ENCODE results near the gene PIK3C2A.
A peak's percentile ranks its signal among the peaks of the same experiment; 100 is the strongest.

PIK3C2A gene

GRCh38 chr11:17184882-17185587 is 22.8 kb downstream of the PIK3C2A start:
- peaks cover 0 to 4% of the 10 kb centered on the region in 2 experiments for H3K4me1 ChIP-seq (ENCODE audit: control insufficient read depth in 1 of 2, insufficient read depth in 2 of 2, low read length in 2 of 2)
- H3K27me3 ChIP-seq (ENCODE audit: insufficient read depth, low read length): no peaks in the 10 kb centered on the region
- H4K12ac ChIP-seq (ENCODE audit: low read depth, low read length): no peak overlapping the region
- no peak overlapping the region for H3K4me3 ChIP-seq (ENCODE audit: low read depth, low read length)
- no peak overlapping the region for H3K18ac ChIP-seq (ENCODE audit: low read length)
- no peak overlapping the region for H4K8ac ChIP-seq (ENCODE audit: low read depth, low read length)
- H3K9me3 ChIP-seq (ENCODE audit: insufficient read depth, low read depth, low read length): no peaks in the 10 kb centered on the region
- no peak overlapping the region for H2BK120ac ChIP-seq (ENCODE audit: insufficient read depth, low read length, poor library complexity)
- no peak overlapping the region for H4K91ac ChIP-seq (ENCODE audit: low read depth, low read length)
- peak overlapping the region; percentile 47 for H3K4ac ChIP-seq (ENCODE audit: low read depth, low read length)
- no peak overlapping the region for H3K14ac ChIP-seq (ENCODE audit: low read length)
- H3K4me2 ChIP-seq (ENCODE audit: low read length): no peak overlapping the region
- no peak overlapping the region for H3K23ac ChIP-seq (ENCODE audit: low read length)
- H2AFZ ChIP-seq (ENCODE audit: insufficient read depth, low read length, poor library complexity): no peak overlapping the region
- no peak overlapping the region for H2BK12ac ChIP-seq (ENCODE audit: low read length)
- H3K9ac ChIP-seq (ENCODE audit: low read length): no peak overlapping the region
- no peak overlapping the region for H2BK5ac ChIP-seq (ENCODE audit: low read depth, low read length, poor library complexity)
- no peaks in the 10 kb centered on the region for H3K79me1 ChIP-seq (ENCODE audit: low read length)
- H3K79me2 ChIP-seq (ENCODE audit: control insufficient read depth, insufficient read depth, low read length, poor library complexity): peaks cover 9% of the 10 kb centered on the region
- H3K36me3 ChIP-seq (ENCODE audit: control insufficient read depth in 1 of 2, insufficient read depth in 2 of 2, low read length in 2 of 2): peaks cover 5 to 10% of the 10 kb centered on the region in 2 experiments
- H3K27ac ChIP-seq (ENCODE audit: low read depth, low read length): no peak overlapping the region
- no peak overlapping the region for H2AK5ac ChIP-seq (ENCODE audit: low read length)
- WGBS (ENCODE audit: extremely low coverage, insufficient coverage, insufficient read length): no CpG with 5 or more reads among the region's 2 CpGs
- no peak for DNase-seq

DNA sequence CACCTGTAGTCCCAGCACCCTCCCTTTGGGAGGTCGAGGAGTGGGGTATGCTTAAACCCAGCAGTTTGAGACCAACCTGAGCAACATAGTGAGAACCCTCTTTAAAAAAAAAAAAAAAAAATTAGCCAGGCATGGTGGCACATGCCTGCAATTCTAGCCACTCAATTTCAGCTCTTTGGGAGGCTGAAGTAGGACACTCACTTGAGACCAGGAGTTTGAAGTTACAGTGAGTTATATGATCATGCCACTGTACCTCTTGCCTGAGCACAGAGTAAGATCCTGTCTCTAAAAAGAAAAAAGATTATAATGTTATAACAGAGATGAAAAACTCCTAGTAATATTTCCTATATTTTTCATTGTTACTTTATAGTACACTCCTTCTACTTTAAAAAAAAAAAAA is 23.9 kb downstream of the PIK3C2A start:
- no peak overlapping the region for H3K18ac ChIP-seq (ENCODE audit: low read length)
- H4K91ac ChIP-seq (ENCODE audit: low read depth, low read length): no peak overlapping the region
- H2BK5ac ChIP-seq (ENCODE audit: low read depth, low read length, poor library complexity): no peak overlapping the region
- no peak overlapping the region for H2AK5ac ChIP-seq (ENCODE audit: low read length)
- DNase-seq: no peak
- no peaks in the 10 kb centered on the region for H3K79me1 ChIP-seq (ENCODE audit: low read length)
- H3K4me1 ChIP-seq (ENCODE audit: control insufficient read depth in 1 of 2, insufficient read depth in 2 of 2, low read length in 2 of 2): peaks cover 0 to 4% of the 10 kb centered on the region in 2 experiments
- H3K27me3 ChIP-seq (ENCODE audit: insufficient read depth, low read length): no peaks in the 10 kb centered on the region
- H3K27ac ChIP-seq (ENCODE audit: low read depth, low read length): no peak overlapping the region
- no peak overlapping the region for H4K12ac ChIP-seq (ENCODE audit: low read depth, low read length)
- H3K36me3 ChIP-seq (ENCODE audit: control insufficient read depth in 1 of 2, insufficient read depth in 2 of 2, low read length in 2 of 2): peaks cover 5 to 10% of the 10 kb centered on the region in 2 experiments
- no peak overlapping the region for H3K4me2 ChIP-seq (ENCODE audit: low read length)
- no peak overlapping the region for H3K14ac ChIP-seq (ENCODE audit: low read length)
- H3K9ac ChIP-seq (ENCODE audit: low read length): no peak overlapping the region
- H4K8ac ChIP-seq (ENCODE audit: low read depth, low read length): no peak overlapping the region
- peaks cover 9% of the 10 kb centered on the region for H3K79me2 ChIP-seq (ENCODE audit: control insufficient read depth, insufficient read depth, low read length, poor library complexity)
- no peak overlapping the region for H2AFZ ChIP-seq (ENCODE audit: insufficient read depth, low read length, poor library complexity)
- no peak overlapping the region for H3K23ac ChIP-seq (ENCODE audit: low read length)
- no peaks in the 10 kb centered on the region for H3K9me3 ChIP-seq (ENCODE audit: insufficient read depth, low read depth, low read length)
- H3K4me3 ChIP-seq (ENCODE audit: low read depth, low read length): no peak overlapping the region
- WGBS (ENCODE audit: extremely low coverage, insufficient coverage, insufficient read length): no CpG with 5 or more reads among the region's 1 CpG
- no peak overlapping the region for H3K4ac ChIP-seq (ENCODE audit: low read depth, low read length)
- no peak overlapping the region for H2BK12ac ChIP-seq (ENCODE audit: low read length)
- no peak overlapping the region for H2BK120ac ChIP-seq (ENCODE audit: insufficient read depth, low read length, poor library complexity)

DNA sequence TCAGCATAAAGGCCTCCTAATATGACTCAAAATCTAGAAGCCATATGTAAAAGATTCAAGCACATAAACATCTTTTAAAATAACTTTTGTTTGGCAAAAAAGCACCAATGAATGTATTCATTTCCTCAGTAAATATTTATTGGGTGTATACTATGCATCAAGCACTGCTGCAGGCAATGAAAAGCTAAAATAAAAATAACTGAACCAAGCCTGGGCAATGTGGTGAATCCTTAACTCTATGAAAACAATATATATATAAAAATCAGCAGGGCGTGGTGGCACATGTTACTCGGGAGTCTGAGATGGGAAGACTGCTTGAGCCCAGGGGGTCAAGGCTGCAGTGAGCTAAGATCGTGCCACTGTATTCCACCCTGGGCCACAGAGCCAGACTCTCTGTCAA is 27.8 kb downstream of the PIK3C2A start:
- H3K4me1 ChIP-seq (ENCODE audit: control insufficient read depth in 1 of 2, insufficient read depth in 2 of 2, low read length in 2 of 2): no peaks in the 10 kb centered on the region
- H4K91ac ChIP-seq (ENCODE audit: low read depth, low read length): no peak overlapping the region
- no peak overlapping the region for H4K12ac ChIP-seq (ENCODE audit: low read depth, low read length)
- no CpG with 5 or more reads among the region's 3 CpGs for WGBS (ENCODE audit: extremely low coverage, insufficient coverage, insufficient read length)
- no peaks in the 10 kb centered on the region for H3K27me3 ChIP-seq (ENCODE audit: insufficient read depth, low read length)
- H2BK5ac ChIP-seq (ENCODE audit: low read depth, low read length, poor library complexity): no peak overlapping the region
- H3K36me3 ChIP-seq (ENCODE audit: control insufficient read depth in 1 of 2, insufficient read depth in 2 of 2, low read length in 2 of 2): peaks cover 3 to 8% of the 10 kb centered on the region in 2 experiments
- H3K79me1 ChIP-seq (ENCODE audit: low read length): no peaks in the 10 kb centered on the region
- H2BK12ac ChIP-seq (ENCODE audit: low read length): no peak overlapping the region
- no peak overlapping the region for H2AK5ac ChIP-seq (ENCODE audit: low read length)
- no peak overlapping the region for H3K27ac ChIP-seq (ENCODE audit: low read depth, low read length)
- no peak overlapping the region for H3K4me3 ChIP-seq (ENCODE audit: low read depth, low read length)
- no peak overlapping the region for H3K14ac ChIP-seq (ENCODE audit: low read length)
- no peak overlapping the region for H3K23ac ChIP-seq (ENCODE audit: low read length)
- no peak overlapping the region for H3K4ac ChIP-seq (ENCODE audit: low read depth, low read length)
- no peak overlapping the region for H3K18ac ChIP-seq (ENCODE audit: low read length)
- H3K9ac ChIP-seq (ENCODE audit: low read length): no peak overlapping the region
- H3K4me2 ChIP-seq (ENCODE audit: low read length): no peak overlapping the region
- H2BK120ac ChIP-seq (ENCODE audit: insufficient read depth, low read length, poor library complexity): no peak overlapping the region
- H3K9me3 ChIP-seq (ENCODE audit: insufficient read depth, low read depth, low read length): no peaks in the 10 kb centered on the region
- DNase-seq: no peak
- H4K8ac ChIP-seq (ENCODE audit: low read depth, low read length): no peak overlapping the region
- peaks cover 2% of the 10 kb centered on the region for H3K79me2 ChIP-seq (ENCODE audit: control insufficient read depth, insufficient read depth, low read length, poor library complexity)
- H2AFZ ChIP-seq (ENCODE audit: insufficient read depth, low read length, poor library complexity): no peak overlapping the region

DNA sequence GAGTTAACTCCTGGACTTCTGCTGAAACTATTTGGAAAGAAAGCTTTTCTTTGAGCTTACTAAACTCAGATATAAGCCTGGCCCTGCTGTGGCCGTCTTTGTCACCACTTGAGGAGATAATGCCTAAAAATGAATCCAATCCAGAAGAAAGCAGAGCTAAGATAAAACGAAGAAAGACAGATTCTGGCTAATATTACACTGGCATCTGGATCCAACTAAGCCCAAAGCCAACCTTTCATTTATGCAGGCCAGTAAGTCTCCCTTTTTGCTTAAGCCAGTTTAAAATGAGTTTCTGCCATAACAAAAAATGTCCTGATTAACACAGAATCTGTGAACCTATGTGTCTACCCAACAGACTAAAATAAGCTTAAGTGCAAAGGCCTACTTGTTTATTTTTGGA is 34.5 kb downstream of the PIK3C2A start:
- H3K27me3 ChIP-seq (ENCODE audit: insufficient read depth, low read length): no peaks in the 10 kb centered on the region
- no peak overlapping the region for H3K18ac ChIP-seq (ENCODE audit: low read length)
- H4K8ac ChIP-seq (ENCODE audit: low read depth, low read length): no peak overlapping the region
- no peaks in the 10 kb centered on the region for H3K9me3 ChIP-seq (ENCODE audit: insufficient read depth, low read depth, low read length)
- no peaks in the 10 kb centered on the region for H3K79me1 ChIP-seq (ENCODE audit: low read length)
- H3K4me3 ChIP-seq (ENCODE audit: low read depth, low read length): no peak overlapping the region
- no peak overlapping the region for H3K14ac ChIP-seq (ENCODE audit: low read length)
- no peak overlapping the region for H3K23ac ChIP-seq (ENCODE audit: low read length)
- H2AFZ ChIP-seq (ENCODE audit: insufficient read depth, low read length, poor library complexity): no peak overlapping the region
- H3K36me3 ChIP-seq (ENCODE audit: control insufficient read depth in 1 of 2, insufficient read depth in 2 of 2, low read length in 2 of 2): peaks cover 0 to 8% of the 10 kb centered on the region in 2 experiments
- no peak overlapping the region for H4K91ac ChIP-seq (ENCODE audit: low read depth, low read length)
- no peak overlapping the region for H2BK120ac ChIP-seq (ENCODE audit: insufficient read depth, low read length, poor library complexity)
- H3K27ac ChIP-seq (ENCODE audit: low read depth, low read length): no peak overlapping the region
- H4K12ac ChIP-seq (ENCODE audit: low read depth, low read length): no peak overlapping the region
- no CpG with 5 or more reads among the region's 2 CpGs for WGBS (ENCODE audit: extremely low coverage, insufficient coverage, insufficient read length)
- no peak overlapping the region for H2BK12ac ChIP-seq (ENCODE audit: low read length)
- H3K4ac ChIP-seq (ENCODE audit: low read depth, low read length): no peak overlapping the region
- no peak for DNase-seq
- H3K79me2 ChIP-seq (ENCODE audit: control insufficient read depth, insufficient read depth, low read length, poor library complexity): no peaks in the 10 kb centered on the region
- no peak overlapping the region for H3K4me2 ChIP-seq (ENCODE audit: low read length)
- H3K9ac ChIP-seq (ENCODE audit: low read length): no peak overlapping the region
- H2BK5ac ChIP-seq (ENCODE audit: low read depth, low read length, poor library complexity): no peak overlapping the region
- no peak overlapping the region for H2AK5ac ChIP-seq (ENCODE audit: low read length)
- H3K4me1 ChIP-seq (ENCODE audit: control insufficient read depth in 1 of 2, insufficient read depth in 2 of 2, low read length in 2 of 2): peaks cover 0 to 2% of the 10 kb centered on the region in 2 experiments
